SK-N-SH treated with all-trans-retinoic acid at 6 μM for 48 hours (cell line): ENCODE measurements around the gene HSPE1.

Source experiments
- ATAC-seq: fragments of 200-7000 bp; cut with Tn5 transposase; 3 replicates; pipeline ENCODE4 v1.9.1; 2020; ENCODE audit warnings: mild to moderate bottlenecking, moderate library complexity
- ARNTL ChIP-seq: fragments of 450-650 bp; formaldehyde crosslinking; IDR thresholded peaks from 2 replicates; pipeline ENCODE4 v1.5.0; 2020; ENCODE audit warnings: low read depth, mild to moderate bottlenecking, moderate library complexity, borderline replicate concordance
- CREB5 ChIP-seq: fragments of 250-450 bp; sonication (Bioruptor Pico); IDR thresholded peaks from 2 replicates; pipeline ENCODE4 v1.5.1; 2020; ENCODE audit warnings: low read depth, mild to moderate bottlenecking, moderate library complexity
- CSDC2 ChIP-seq: fragments of 250-450 bp; sonication (Bioruptor Pico); IDR thresholded peaks from 2 replicates; pipeline ENCODE4 v1.5.0; 2020; ENCODE audit warnings: mild to moderate bottlenecking, moderate library complexity
- CSRNP3 ChIP-seq: fragments of 250-450 bp; sonication (Bioruptor Pico); IDR thresholded peaks from 2 replicates; pipeline ENCODE4 v1.5.1; 2021; ENCODE audit warnings: mild to moderate bottlenecking, moderate library complexity
- ESRRG ChIP-seq: fragments of 250-450 bp; sonication (Bioruptor Pico); IDR thresholded peaks from 2 replicates; pipeline ENCODE4 v1.6.1; 2021; ENCODE audit warnings: mild to moderate bottlenecking
- GLIS3 ChIP-seq: fragments of 250-450 bp; sonication (Bioruptor Pico); IDR thresholded peaks from 2 replicates; pipeline ENCODE4 v1.5.0; 2020; ENCODE audit warnings: mild to moderate bottlenecking, moderate library complexity
- ISL1 ChIP-seq: fragments of 250-450 bp; sonication (Bioruptor Pico); IDR thresholded peaks from 2 replicates; pipeline ENCODE4 v2.1.2; 2022; ENCODE audit warnings: mild to moderate bottlenecking, moderate library complexity
- OSR1 ChIP-seq: fragments of 250-450 bp; sonication (Bioruptor Pico); IDR thresholded peaks from 2 replicates; pipeline ENCODE4 v1.8.0; 2022; ENCODE audit warnings: moderate library complexity, mild to moderate bottlenecking, inconsistent platforms
- PATZ1 ChIP-seq: fragments of 250-450 bp; sonication (Bioruptor Pico); IDR thresholded peaks from 2 replicates; pipeline ENCODE4 v1.8.0; 2020; ENCODE audit warnings: mild to moderate bottlenecking, moderate library complexity, borderline replicate concordance
- POU6F1 ChIP-seq: fragments of 250-450 bp; sonication (Bioruptor Pico); IDR thresholded peaks from 2 replicates; pipeline ENCODE4 v1.8.0; 2021; ENCODE audit warnings: low read depth, mild to moderate bottlenecking, moderate library complexity, borderline replicate concordance
- PPARA ChIP-seq: fragments of 250-450 bp; sonication (Bioruptor Pico); IDR thresholded peaks from 2 replicates; pipeline ENCODE4 v1.5.0; 2020; ENCODE audit warnings: mild to moderate bottlenecking, borderline replicate concordance
- RARB ChIP-seq: fragments of 250-450 bp; sonication (Bioruptor Pico); IDR thresholded peaks from 2 replicates; pipeline ENCODE4 v1.8.0; 2021; ENCODE audit warnings: mild to moderate bottlenecking, moderate library complexity
- SNAI2 ChIP-seq: fragments of 250-450 bp; sonication (Bioruptor Pico); IDR thresholded peaks from 2 replicates; pipeline ENCODE4 v1.5.0; 2020; ENCODE audit warnings: mild to moderate bottlenecking, moderate library complexity
- TCF4 ChIP-seq: fragments of 250-450 bp; sonication (Bioruptor Pico); IDR thresholded peaks from 2 replicates; pipeline ENCODE4 v1.8.0; 2021; ENCODE audit warnings: mild to moderate bottlenecking, moderate library complexity, borderline replicate concordance
- TOX ChIP-seq: fragments of 250-450 bp; sonication (Bioruptor Pico); IDR thresholded peaks from 2 replicates; pipeline ENCODE4 v1.8.0; 2021; ENCODE audit warnings: mild to moderate bottlenecking, moderate library complexity, borderline replicate concordance
- TSHZ2 ChIP-seq: fragments of 250-450 bp; sonication (Bioruptor Pico); IDR thresholded peaks from 2 replicates; pipeline ENCODE4 v1.5.0; 2020; ENCODE audit warnings: mild to moderate bottlenecking, moderate library complexity
- ZC3H10 ChIP-seq: fragments of 250-450 bp; sonication (Bioruptor Pico); IDR thresholded peaks from 2 replicates; pipeline ENCODE4 v1.5.1; 2021; ENCODE audit warnings: mild to moderate bottlenecking, moderate library complexity
- ZFP3 ChIP-seq: fragments of 250-450 bp; sonication (Bioruptor Pico); IDR thresholded peaks from 2 replicates; pipeline ENCODE4 v1.5.0; 2020; ENCODE audit warnings: mild to moderate bottlenecking, moderate library complexity
- ZFP30 ChIP-seq: fragments of 450-650 bp; formaldehyde crosslinking; IDR thresholded peaks from 2 replicates; pipeline ENCODE4 v1.5.0; 2022; ENCODE audit warnings: mild to moderate bottlenecking, moderate library complexity
- ZNF565 ChIP-seq: fragments of 450-650 bp; formaldehyde crosslinking; conservative IDR thresholded peaks from 2 replicates; pipeline ENCODE4 v1.5.0; 2020; ENCODE audit warnings: low read depth, mild to moderate bottlenecking, moderate library complexity
- ZNF8 ChIP-seq: fragments of 450-650 bp; formaldehyde crosslinking; IDR thresholded peaks from 2 replicates; pipeline ENCODE4 v1.5.0; 2020; ENCODE audit warnings: mild to moderate bottlenecking, moderate library complexity

HSPE1 gene

GRCh38 chr2:197453914-197454398, 46.2 kb upstream of the HSPE1 start:
- TF ChIP-seq ZNF565 (CRISPR knock-in tag) (no peak), PATZ1 (CRISPR knock-in tag) (no peak), SNAI2 (CRISPR knock-in tag) (no peak), ZC3H10 (CRISPR knock-in tag) (no peak), ZFP3 (CRISPR knock-in tag) (no peak), ISL1 (CRISPR knock-in tag) (no peak), OSR1 (CRISPR knock-in tag) (no peak), ESRRG (no peak), TSHZ2 (CRISPR knock-in tag) (no peak), RARB (CRISPR knock-in tag) (no peak), PPARA (no peak), ZNF8 (CRISPR knock-in tag) (no peak), TOX (no peak), ZFP30 (CRISPR knock-in tag) (no peak)
- peak; percentile 74 for ATAC-seq

- TF ChIP-seq GLIS3, result no peak
- no peak for TF ChIP-seq POU6F1 (CRISPR knock-in tag)
- TF ChIP-seq SNAI2 (CRISPR knock-in tag), result no peak
- TF ChIP-seq TOX, result no peak
- ATAC-seq, result no peak
Measured at GRCh38 chr2:197454923-197455322, 45.3 kb upstream of the HSPE1 start.

GRCh38 chr2:197455428-197455827, 44.8 kb upstream of the HSPE1 start:
- ATAC-seq, result no peak
- TF ChIP-seq ESRRG (no peak), ZC3H10 (CRISPR knock-in tag) (no peak), OSR1 (CRISPR knock-in tag) (no peak), TOX (no peak), SNAI2 (CRISPR knock-in tag) (no peak), POU6F1 (CRISPR knock-in tag) (no peak), ZFP30 (CRISPR knock-in tag) (no peak), PATZ1 (CRISPR knock-in tag) (no peak), TCF4 (CRISPR knock-in tag) (no peak), ISL1 (CRISPR knock-in tag) (no peak), ZFP3 (CRISPR knock-in tag) (no peak), ARNTL (CRISPR knock-in tag) (no peak), ZNF8 (CRISPR knock-in tag) (no peak), ZNF565 (CRISPR knock-in tag) (no peak), RARB (CRISPR knock-in tag) (no peak), CSRNP3 (CRISPR knock-in tag) (no peak), TSHZ2 (CRISPR knock-in tag) (no peak), GLIS3 (no peak), CSDC2 (CRISPR knock-in tag) (no peak), CREB5 (no peak)
